Measurements from ENCODE around the gene HOXA6.

The HOXA6 gene

DNA sequence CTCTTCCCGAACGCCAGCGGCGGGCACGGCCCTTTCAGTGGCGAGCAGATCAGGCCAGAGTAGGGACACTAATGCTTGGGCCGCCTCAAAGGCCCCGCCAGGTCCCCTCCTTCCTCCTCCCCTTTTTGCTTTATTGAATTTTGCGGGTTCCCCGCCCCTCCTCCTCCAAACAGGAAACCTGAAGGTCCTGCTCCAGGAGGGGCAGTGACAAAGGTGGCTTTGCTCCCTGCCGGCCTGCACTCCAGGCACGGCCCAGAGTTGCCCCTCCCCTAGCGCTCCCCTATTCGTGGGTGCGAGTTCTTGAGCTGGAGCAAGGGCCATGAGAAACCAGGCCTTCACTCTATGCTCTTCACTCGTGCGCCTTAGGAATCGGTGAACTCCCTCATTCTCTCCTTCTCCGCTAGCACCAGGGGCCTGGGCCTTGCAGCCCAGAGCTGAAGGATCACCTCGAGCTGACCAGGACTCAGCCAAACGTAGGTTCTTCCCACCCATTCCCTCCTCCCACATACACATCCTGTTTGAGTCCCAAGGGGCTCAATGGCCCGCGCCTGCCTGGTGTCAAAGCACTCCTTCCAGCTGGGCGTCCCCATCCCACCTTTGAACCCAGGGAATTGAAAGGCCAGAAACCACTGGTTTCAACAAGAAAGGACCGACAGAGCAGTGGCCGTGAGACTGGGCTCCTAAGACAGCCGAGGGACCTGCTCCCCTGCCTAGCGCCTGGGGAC is 619 bp upstream of the HOXA6 start:
- Mint-ChIP-seq H3K4me1 (peaks cover 36 to 43% of the 10 kb centered on the region in 2 donors), H3K4me3 (peak overlapping the region; percentile 77 to 83), H3K9me3 (peaks cover 0 to 4% of the 10 kb centered on the region in 2 donors), H3K27me3 (peaks cover 56 to 84% of the 10 kb centered on the region in 2 donors), H3K27ac (peak overlapping the region; percentile 88), H3K36me3 (no peaks in the 10 kb centered on the region)
- ATAC-seq (replicated peaks) = no peak
- DNase-seq = no peak

DNA sequence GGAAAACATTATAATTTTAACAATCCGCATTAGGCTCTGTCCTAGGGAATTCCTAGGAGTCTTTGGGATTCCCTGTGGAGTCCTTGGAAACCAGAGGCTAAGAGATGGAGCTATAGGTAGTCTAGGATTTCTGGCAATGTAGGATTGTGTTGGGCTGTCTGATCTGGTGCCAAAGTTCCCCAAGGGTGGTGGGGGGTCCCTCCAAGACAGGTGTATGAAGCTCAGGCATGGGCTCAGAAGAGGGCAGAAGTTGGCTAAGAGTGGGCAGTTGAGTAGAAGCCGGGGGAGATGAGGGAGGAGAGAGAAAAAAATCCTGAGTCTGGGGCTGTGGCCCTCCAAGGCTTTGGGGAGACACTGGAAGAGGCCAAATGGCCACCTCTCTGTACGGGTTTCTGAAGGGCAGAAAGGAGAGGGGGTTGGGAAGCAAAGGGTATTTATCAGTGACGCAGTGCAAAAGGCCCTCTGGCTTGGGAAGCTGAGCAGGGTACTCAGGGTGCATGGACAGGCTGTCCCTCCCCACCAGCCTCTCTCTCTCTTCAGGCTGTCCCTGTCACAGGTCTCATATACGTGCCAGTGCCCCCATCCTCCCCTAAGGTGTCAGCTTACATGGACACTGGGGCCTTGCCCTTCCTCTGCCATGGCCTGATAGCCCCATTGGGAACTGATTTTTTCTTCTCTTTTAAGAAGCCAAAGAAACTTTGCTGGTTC is 929 bp downstream of the HOXA6 start:
- Mint-ChIP-seq H3K4me3 (peak overlapping the region; percentile 27 to 37), H3K27ac (peak overlapping the region; percentile 63), H3K27me3 (peaks cover 60 to 88% of the 10 kb centered on the region in 2 donors), H3K9me3 (peaks cover 0 to 2% of the 10 kb centered on the region in 2 donors), H3K36me3 (no peaks in the 10 kb centered on the region), H3K4me1 (peaks cover 33 to 43% of the 10 kb centered on the region in 2 donors)
- ATAC-seq (replicated peaks) (no peak), DNase-seq (no peak)

DNA sequence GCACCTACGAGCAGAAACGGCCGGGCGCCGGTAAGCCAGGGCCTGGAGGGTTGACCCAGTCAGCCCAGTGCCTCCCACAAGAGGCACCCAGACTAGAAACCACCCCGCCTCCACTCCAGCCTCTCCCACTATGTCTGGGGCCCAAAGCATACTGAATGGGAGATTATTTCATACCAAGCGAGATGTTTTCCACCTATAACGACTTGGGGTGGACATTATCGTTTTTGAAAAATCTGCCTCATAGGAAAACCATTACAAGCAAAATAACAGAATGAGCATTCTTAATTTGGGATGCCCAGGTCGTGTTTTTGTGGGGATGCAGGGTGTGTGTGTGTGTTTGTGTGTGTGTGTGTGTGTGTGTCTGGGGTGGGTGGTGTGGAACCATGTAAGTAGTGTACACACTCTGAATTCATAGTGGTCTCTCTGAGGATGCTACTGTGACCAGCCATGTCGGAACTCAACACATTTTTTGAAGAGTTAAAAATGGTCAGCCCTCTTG is 1.6 kb downstream of the HOXA6 start:
- no peak for ATAC-seq (replicated peaks)
- Mint-ChIP-seq H3K4me1 (peaks cover 27 to 36% of the 10 kb centered on the region in 2 donors), H3K9me3 (peaks cover 0 to 1% of the 10 kb centered on the region in 2 donors), H3K27me3 (peaks cover 59 to 87% of the 10 kb centered on the region in 2 donors), H3K27ac (no peak overlapping the region), H3K4me3 (no peak overlapping the region), H3K36me3 (no peaks in the 10 kb centered on the region)
- no peak for DNase-seq

DNA sequence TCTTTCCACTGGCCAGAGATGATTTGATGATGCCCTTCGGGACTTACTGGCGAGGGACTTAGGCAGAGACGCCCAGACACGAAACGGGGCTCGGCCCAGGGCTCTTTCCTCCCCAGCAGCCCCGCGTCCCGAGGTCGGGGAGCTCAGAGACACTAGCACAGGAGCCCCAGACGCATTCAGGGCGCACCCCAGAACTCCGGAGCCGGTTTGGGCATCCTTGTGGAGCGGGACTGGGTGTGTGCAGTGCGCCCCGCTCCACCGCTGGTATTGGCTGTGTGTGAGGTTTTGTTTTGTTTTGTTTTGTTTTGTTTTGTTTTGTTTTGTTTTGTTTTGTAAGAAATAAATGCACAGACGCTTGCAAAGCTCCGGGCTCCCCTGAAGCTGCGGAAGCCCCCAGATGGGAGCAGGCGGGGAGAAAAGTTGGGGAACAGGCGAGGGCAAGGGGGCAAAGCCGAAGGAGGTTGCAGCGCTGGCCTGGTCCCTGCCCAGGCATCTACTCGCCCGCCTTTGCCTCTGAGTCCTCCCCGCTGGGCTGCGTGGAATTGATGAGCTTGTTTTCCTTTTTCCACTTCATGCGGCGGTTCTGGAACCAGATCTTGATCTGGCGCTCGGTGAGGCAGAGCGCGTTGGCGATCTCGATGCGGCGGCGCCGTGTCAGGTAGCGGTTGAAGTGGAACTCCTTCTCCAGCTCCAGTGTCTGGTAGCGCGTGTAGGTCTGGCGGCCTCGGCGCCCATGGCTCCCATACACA is 2.2 kb downstream of the HOXA6 start:
- H3K27me3 Mint-ChIP-seq = peaks cover 54 to 81% of the 10 kb centered on the region in 2 donors
- peak overlapping the region in 1 of 2 donors; percentile 30 for H3K4me3 Mint-ChIP-seq
- peaks cover 0 to 1% of the 10 kb centered on the region in 2 donors for H3K9me3 Mint-ChIP-seq
- no peak for DNase-seq
- peak overlapping the region; percentile 83 for H3K27ac Mint-ChIP-seq
- no peak for ATAC-seq (replicated peaks)
- H3K36me3 Mint-ChIP-seq = no peaks in the 10 kb centered on the region
- H3K4me1 Mint-ChIP-seq = peaks cover 25 to 30% of the 10 kb centered on the region in 2 donors

DNA sequence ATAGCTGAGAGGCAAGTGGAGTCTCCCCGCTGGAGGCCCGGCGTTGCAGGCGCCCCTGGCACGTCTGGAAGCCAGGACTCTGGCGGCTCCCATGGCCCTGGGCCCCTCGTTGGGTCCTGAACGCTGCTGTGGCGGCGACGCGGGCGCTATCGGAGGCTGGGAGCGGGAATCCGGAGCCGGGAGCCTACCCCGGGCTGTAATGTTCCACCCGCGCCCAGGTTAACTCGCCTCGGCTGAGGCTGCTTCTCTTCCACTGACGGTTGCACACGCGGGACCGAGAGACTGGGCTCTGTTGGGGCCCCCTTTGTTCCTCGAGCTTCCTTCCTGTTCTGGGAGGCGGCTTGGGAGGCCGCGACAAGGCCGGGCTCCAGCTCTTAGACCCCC is 2.8 kb downstream of the HOXA6 start:
- peak overlapping the region in 1 of 2 donors; percentile 30 for H3K4me3 Mint-ChIP-seq
- no peak for ATAC-seq (replicated peaks)
- peak overlapping the region; percentile 83 for H3K27ac Mint-ChIP-seq
- no peaks in the 10 kb centered on the region for H3K36me3 Mint-ChIP-seq
- peaks cover 52 to 76% of the 10 kb centered on the region in 2 donors for H3K27me3 Mint-ChIP-seq
- H3K4me1 Mint-ChIP-seq = peaks cover 22 to 27% of the 10 kb centered on the region in 2 donors
- peaks cover 0 to 1% of the 10 kb centered on the region in 2 donors for H3K9me3 Mint-ChIP-seq
- DNase-seq = no peak

DNA sequence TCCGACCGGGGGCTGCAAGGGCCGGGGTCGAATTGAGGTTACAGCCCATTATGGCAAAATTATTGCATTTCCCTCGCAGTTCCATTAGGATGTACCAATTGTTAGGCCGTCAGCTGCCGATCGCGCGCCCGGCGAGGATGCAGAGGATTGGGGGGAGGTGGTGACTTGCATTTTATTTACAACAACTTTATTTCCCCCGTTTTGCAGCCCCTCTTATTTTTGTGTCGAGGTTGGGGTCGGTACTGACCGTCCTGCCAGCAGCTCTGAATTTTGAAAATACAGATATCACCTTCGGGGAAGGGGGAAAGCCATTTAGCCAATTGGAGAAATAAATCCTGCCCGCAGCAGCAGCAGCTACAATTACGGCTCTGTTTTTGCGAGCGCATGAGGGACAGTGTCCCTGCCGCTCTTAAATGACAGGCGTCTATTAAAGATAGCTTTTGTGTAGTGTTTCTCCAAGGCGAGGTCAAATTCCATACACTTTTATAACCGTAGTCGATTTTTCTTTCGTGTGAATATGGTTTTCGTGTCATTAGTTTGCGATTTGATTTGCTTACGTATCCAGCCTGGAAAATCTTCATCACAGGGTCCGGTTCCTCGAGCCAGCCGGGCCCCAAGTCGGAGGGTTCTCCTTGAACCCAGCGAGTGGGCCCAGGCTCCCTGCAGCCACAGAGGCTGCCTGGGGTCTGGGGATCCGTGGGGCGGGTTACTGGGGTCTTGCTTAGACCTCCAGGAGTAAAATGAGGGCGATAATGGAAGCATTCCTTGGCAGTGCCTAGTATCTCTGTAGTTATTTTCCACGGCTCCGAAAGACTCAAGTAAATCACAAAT is 3.4 kb downstream of the HOXA6 start:
- no peak for ATAC-seq (replicated peaks)
- Mint-ChIP-seq H3K9me3 (peaks cover 0 to 1% of the 10 kb centered on the region in 2 donors), H3K4me3 (no peak overlapping the region), H3K27me3 (peaks cover 52 to 71% of the 10 kb centered on the region in 2 donors), H3K4me1 (peaks cover 22 to 27% of the 10 kb centered on the region in 2 donors), H3K27ac (no peak overlapping the region), H3K36me3 (no peaks in the 10 kb centered on the region)
- DNase-seq = no peak

DNA sequence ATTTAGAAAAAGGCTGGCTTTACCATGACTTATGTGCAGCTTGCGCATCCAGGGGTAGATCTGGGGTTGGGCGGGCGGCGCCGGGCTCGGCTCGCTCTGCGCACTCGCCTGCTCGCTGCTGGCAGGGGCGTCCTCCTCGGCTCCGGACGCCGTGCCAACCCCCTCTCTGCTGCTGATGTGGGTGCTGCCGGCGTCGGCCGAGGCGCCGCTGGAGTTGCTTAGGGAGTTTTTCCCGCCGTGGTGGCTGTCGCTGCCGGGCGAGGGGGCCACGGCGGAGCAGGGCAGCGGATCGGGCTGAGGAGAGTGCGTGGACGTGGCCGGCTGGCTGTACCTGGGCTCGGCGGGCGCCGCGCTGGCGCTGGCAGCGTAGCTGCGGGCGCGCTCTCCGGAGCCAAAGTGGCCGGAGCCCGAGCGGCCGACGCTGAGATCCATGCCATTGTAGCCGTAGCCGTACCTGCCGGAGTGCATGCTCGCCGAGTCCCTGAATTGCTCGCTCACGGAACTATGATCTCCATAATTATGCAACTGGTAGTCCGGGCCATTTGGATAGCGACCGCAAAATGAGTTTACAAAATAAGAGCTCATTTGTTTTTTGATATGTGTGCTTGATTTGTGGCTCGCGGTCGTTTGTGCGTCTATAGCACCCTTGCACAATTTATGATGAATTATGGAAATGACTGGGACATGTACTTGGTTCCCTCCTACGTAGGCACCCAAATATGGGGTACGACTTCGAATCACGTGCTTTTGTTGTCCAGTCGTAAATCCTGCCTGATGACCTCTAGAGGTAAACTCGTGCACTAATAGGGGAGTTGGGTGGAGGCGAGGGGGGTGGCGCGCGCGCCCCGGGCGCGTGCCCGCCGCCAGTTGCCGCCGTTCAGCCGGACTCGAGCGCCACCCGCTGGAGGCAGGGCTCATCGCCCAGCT is 4.3 kb downstream of the HOXA6 start, which contains the start of gene HOXA5:
HOXA5 (minus strand) TSS at position 659 of the 927 bp plus-strand sequence; CDS start at position 585, 74 bp downstream.
- peaks cover 19 to 22% of the 10 kb centered on the region in 2 donors for H3K4me1 Mint-ChIP-seq
- peak within 1 kb of the TSS; percentile 80 for H3K27ac Mint-ChIP-seq
- ATAC-seq (replicated peaks) (peak; percentile 44 to 74), DNase-seq (peak; percentile 41)
- H3K9me3 Mint-ChIP-seq = peaks cover 0 to 1% of the 10 kb centered on the region in 2 donors
- peak within 1 kb of the TSS; percentile 61 to 80 for H3K4me3 Mint-ChIP-seq
- H3K36me3 Mint-ChIP-seq = no peaks in the 10 kb centered on the region
- peaks cover 52 to 68% of the 10 kb centered on the region in 2 donors for H3K27me3 Mint-ChIP-seq

DNA sequence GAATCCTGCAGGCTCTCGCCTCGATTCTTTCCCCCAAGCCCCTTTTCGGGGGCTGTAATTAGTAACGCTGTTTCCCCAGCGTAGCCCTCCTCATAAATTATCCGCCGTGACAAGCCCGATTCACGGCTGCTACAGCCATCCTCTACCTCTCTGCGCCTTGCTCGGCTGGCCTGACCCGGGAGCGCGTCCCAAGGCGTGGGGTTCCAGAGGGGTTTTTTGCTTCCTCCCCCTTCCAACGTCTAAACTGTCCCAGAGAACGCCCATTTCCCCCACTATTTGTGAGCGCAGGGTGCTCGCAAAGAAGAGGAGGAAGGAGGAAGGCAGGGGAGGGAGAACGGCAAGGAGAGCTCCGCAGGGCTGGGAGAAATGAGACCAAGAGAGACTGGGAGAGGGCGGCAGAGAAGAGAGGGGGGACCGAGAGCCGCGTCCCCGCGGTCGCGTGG is 5.0 kb downstream of the HOXA6 start:
- Mint-ChIP-seq H3K36me3 (no peaks in the 10 kb centered on the region), H3K4me1 (peaks cover 15 to 17% of the 10 kb centered on the region in 2 donors), H3K4me3 (peak overlapping the region; percentile 61 to 80), H3K27ac (peak overlapping the region; percentile 80), H3K27me3 (peaks cover 52 to 68% of the 10 kb centered on the region in 2 donors), H3K9me3 (peaks cover 0 to 1% of the 10 kb centered on the region in 2 donors)
- ATAC-seq (replicated peaks) = peak in 1 of 2 donors; percentile 12
- DNase-seq = no peak

DNA sequence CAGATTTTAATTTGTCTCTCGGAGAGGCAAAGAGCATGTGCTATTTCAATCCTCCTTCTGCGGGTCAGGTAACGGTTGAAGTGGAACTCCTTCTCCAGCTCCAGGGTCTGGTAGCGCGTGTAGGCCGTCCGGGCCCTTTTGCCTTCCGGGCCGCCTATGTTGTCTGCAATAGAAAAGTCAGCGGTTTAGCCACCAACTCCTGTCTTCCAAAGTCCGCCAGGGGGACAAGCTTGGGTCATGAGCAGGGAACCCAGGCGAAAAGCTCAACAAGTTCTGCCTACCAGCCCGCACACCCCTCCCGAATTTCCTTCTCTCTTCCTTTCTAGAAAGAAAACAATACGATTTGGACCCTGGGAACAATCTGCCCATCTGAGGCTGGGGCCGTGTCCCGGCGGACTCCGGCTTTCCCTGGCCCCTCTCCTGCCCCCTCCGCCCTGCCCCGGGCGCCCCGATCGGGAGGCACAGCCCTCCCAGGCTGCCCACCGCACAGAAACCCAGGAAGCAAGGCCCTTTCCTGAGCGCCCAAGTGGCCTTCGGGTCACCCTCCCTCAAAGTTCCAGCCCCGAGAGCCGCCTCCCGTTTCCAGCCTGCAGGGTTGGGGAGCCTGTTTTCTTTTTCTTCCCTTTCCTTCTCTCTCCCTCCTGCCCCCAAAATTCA is 5.5 kb downstream of the HOXA6 start:
- no peaks in the 10 kb centered on the region for H3K36me3 Mint-ChIP-seq
- H3K4me1 Mint-ChIP-seq = peaks cover 11 to 12% of the 10 kb centered on the region in 2 donors
- H3K9me3 Mint-ChIP-seq = no peaks in the 10 kb centered on the region
- peak overlapping the region in 1 of 2 donors; percentile 80 for H3K4me3 Mint-ChIP-seq
- ATAC-seq (replicated peaks) (no peak), DNase-seq (no peak)
- H3K27me3 Mint-ChIP-seq = peaks cover 51 to 64% of the 10 kb centered on the region in 2 donors
- no peak overlapping the region for H3K27ac Mint-ChIP-seq

DNA sequence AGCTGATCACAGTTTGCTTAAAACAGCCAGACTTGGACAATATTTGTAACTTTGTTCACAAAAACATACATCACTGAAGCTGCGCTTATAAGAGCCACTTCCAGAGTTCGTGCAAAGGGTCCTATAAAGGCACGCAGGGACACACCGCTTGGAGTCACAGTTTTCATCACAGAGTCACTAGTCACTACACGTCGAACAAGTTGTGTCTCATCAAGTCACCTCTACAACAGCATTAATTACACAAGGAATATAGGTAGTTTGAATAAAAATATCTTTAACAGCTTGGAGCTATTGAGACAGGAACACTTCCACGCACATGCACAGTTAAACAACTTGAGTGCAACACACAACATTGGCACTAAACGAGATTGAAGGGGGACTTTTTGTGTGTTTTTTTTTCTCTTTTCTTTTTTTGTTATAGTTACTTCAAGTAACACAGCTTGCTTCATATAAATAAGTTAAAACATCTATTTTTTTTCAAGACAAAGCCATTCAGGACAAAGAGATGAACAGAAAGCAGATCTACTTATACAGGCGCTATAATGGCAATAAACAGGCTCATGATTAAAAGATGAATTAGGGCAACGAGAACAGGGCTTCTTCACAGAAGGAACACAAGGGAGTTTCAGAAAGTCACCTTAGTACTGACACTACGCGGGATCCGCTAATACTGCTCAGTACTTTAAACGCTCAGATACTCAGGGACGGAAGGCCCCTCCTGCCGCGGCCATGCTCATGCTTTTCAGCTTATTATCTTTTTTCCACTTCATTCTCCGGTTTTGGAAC is 6.2 kb downstream of the HOXA6 start:
- no peak for DNase-seq
- H3K4me1 Mint-ChIP-seq = peaks cover 8 to 9% of the 10 kb centered on the region in 2 donors
- no peak for ATAC-seq (replicated peaks)
- peaks cover 45 to 58% of the 10 kb centered on the region in 2 donors for H3K27me3 Mint-ChIP-seq
- H3K9me3 Mint-ChIP-seq = no peaks in the 10 kb centered on the region
- H3K4me3 Mint-ChIP-seq = no peak overlapping the region
- H3K36me3 Mint-ChIP-seq = no peaks in the 10 kb centered on the region
- no peak overlapping the region for H3K27ac Mint-ChIP-seq

DNA sequence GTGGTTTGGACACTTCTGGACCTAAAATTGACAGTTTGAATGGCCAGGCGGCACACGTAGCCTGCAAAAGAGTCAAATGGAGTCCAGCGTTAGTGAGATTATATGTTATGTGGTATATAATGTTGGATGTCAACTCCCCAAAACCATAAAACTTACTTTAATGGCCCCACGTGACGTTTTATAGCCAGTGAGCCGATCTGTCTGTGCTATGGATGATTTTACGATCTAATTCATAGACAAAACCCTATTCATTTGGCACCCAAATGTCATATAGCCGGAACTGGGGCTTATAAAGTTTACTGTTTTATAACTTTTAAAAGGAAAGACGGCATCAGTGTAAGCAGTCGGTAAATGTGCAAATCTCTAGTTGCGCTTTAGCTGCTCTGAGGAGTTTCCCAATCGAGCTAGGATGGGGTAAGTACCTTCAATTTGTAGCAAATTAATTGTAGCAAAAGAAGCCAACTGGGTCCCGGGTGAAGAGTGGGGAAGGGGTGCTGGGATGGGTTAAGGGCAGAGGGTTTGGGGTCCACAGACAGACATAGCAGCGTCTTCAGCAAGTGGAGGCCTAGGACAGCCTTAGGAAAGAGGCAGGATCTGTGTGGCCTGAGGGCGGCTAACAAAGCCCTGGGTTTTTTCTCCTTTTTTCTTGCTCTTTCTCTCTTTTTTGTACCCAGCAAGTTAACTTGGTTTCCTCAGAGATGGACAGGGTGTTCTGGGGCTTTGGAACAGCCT is 7.3 kb downstream of the HOXA6 start:
- no peak for ATAC-seq (replicated peaks)
- no peaks in the 10 kb centered on the region for H3K9me3 Mint-ChIP-seq
- H3K4me1 Mint-ChIP-seq = peaks cover 8 to 9% of the 10 kb centered on the region in 2 donors
- no peak for DNase-seq
- H3K4me3 Mint-ChIP-seq = no peak overlapping the region
- H3K27ac Mint-ChIP-seq = no peak overlapping the region
- H3K36me3 Mint-ChIP-seq = no peaks in the 10 kb centered on the region
- H3K27me3 Mint-ChIP-seq = peaks cover 41 to 52% of the 10 kb centered on the region in 2 donors

All from stimulated activated naive B cell treated with anti-CD40 and anti-IgM and Interleukin-4, amounts not matched to agents 10 μg/mL and 1 μg/mL and 100 μg/mL, for 72 hours (primary cell).